Measurements from ENCODE around the gene ATL3. TPM values are rescaled to one million over a fixed set of nuclear protein-coding genes. Genes with fewer than 3 reads are reported as not detected.

The ATL3 gene
- total RNA-seq, 1 experiment from 2014 or later = 24.0 TPM

DNA sequence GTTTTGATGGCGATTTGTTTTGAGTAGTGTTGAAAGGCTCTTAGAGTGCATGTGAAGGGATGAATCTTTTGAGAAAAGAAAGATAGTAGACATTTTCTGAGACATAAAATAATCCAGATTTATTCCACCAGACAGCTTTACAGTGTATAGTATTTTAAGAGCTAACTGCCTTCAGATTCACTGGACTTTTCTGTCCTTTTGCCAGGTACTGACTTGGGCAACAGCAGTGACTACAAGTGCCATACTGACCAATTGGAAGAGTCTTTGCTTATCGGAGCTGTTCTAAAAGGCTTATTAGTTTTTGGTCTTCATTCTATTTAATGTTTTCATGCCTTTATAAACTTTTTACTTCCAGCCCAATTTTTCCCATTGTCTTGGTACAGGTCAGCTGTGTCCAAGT, 42.6 kb upstream of the ATL3 start:
- Histone ChIP-seq H3K9me3 (ENCODE audit: control insufficient read depth, low read depth, low read length) (no peaks in the 10 kb centered on the region), H2AK5ac (ENCODE audit: insufficient read length, low read length) (no peak overlapping the region), H2BK5ac (ENCODE audit: insufficient read length, low read length) (no peak overlapping the region), H3K9ac (ENCODE audit: extremely low read depth, insufficient read length, low read length) (no peak overlapping the region), H4K20me1 (ENCODE audit: control insufficient read depth, insufficient read depth, insufficient read length) (no peaks in the 10 kb centered on the region), H3K4me1 (ENCODE audit: insufficient read depth, low read length) (no peaks in the 10 kb centered on the region), H4K5ac (ENCODE audit: insufficient read length, low read depth, low read length) (no peak overlapping the region), H3K4ac (ENCODE audit: low read depth, low read length) (no peak overlapping the region), H3K79me1 (ENCODE audit: insufficient read depth, low read depth, low read length, poor library complexity, severe bottlenecking) (peaks cover 6% of the 10 kb centered on the region), H2BK15ac (ENCODE audit: low read depth, low read length) (no peak overlapping the region), H4K91ac (ENCODE audit: insufficient read length, low read depth, low read length) (no peak overlapping the region), H3T11ph (ENCODE audit: low read length) (no peak overlapping the region), H3K27me3 (ENCODE audit: insufficient read depth, low read length) (no peaks in the 10 kb centered on the region), H3K23ac (ENCODE audit: insufficient read length, low read depth, low read length) (no peak overlapping the region), H2BK20ac (ENCODE audit: low read depth, low read length, poor library complexity, severe bottlenecking) (no peak overlapping the region), H2BK120ac (ENCODE audit: low read depth, low read length, poor library complexity, severe bottlenecking) (no peak overlapping the region), H2BK12ac (ENCODE audit: insufficient read length, low read depth, low read length) (no peak overlapping the region), H3K79me2 (ENCODE audit: insufficient read depth, low read length) (0 out of 2 replicates have a peak, but pooled peaks cover 5% of the 10 kb centered on the region), H3K18ac (ENCODE audit: insufficient read length, low read depth, low read length) (no peak overlapping the region), H3K4me2 (ENCODE audit: insufficient read depth, insufficient read length, low read length) (no peak overlapping the region), H3K27ac (ENCODE audit: insufficient read length, low read depth, low read length) (no peak overlapping the region), H3K56ac (ENCODE audit: insufficient read length, low read depth, low read length) (no peak overlapping the region), H4K8ac (replicated peaks; ENCODE audit: insufficient read length, low read depth, low read length) (no peak overlapping the region), H2AFZ (ENCODE audit: low read length) (no peak overlapping the region), H3K14ac (ENCODE audit: insufficient read depth, low read length) (no peak overlapping the region), H3K23me2 (ENCODE audit: insufficient read length, low read depth, low read length, poor library complexity, severe bottlenecking) (no peaks in the 10 kb centered on the region)
- Mint-ChIP-seq H3K4me3 (no peak overlapping the region), H3K27me3 (ENCODE audit: low read depth) (no peaks in the 10 kb centered on the region), H3K27ac (no peak overlapping the region; a peak in 1 of 7 replicates), H3K9me3 (no peaks in the 10 kb centered on the region), H3K36me3 (ENCODE audit: insufficient read depth in 1 of 3, low read depth in 3 of 3) (peaks cover 0 to 6% (median 0%) of the 10 kb centered on the region in 3 experiments; a peak in 2 of 7 replicates), H3K4me1 (peaks cover 7 to 10% of the 10 kb centered on the region in 2 experiments; a peak in 3 of 4 replicates)
- TF ChIP-seq, protein P1, sequence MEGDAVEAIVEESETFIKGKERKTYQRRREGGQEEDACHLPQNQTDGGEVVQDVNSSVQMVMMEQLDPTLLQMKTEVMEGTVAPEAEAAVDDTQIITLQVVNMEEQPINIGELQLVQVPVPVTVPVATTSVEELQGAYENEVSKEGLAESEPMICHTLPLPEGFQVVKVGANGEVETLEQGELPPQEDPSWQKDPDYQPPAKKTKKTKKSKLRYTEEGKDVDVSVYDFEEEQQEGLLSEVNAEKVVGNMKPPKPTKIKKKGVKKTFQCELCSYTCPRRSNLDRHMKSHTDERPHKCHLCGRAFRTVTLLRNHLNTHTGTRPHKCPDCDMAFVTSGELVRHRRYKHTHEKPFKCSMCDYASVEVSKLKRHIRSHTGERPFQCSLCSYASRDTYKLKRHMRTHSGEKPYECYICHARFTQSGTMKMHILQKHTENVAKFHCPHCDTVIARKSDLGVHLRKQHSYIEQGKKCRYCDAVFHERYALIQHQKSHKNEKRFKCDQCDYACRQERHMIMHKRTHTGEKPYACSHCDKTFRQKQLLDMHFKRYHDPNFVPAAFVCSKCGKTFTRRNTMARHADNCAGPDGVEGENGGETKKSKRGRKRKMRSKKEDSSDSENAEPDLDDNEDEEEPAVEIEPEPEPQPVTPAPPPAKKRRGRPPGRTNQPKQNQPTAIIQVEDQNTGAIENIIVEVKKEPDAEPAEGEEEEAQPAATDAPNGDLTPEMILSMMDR (conservative IDR thresholded peaks at IDR 0.05) = no peak
- no peak for DNase-seq
- 100% methylated on average over 1 of the region's 2 CpGs for WGBS (ENCODE audit: extremely low coverage, insufficient read length, low lambda C conversion rate)

Measured in H9 (cell line).